ENCODE measurements around the gene ZMAT5. TPM values are rescaled to one million over a fixed set of nuclear protein-coding genes. Genes with fewer than 3 reads are reported as not detected.
A peak's percentile ranks its signal among the peaks of the same experiment; 100 is the strongest.

Gene ZMAT5
- total and polyA plus RNA-seq, 9 of the 15 experiments (the other 6 are each of a cell fraction or from before 2014, with no cell fraction given): 2.0 to 25.2 (median 11.9) TPM

- TF ChIP-seq ZNF318 (IDR thresholded peaks at IDR 0.05; ENCODE audit: borderline replicate concordance in 1 of 2, low read depth in 1 of 2) (no peak), SAP30 (IDR thresholded peaks at IDR 0.05; ENCODE audit: borderline replicate concordance, insufficient read depth, low read depth, low read length, poor library complexity, severe bottlenecking) (peak; percentile 17), RBM25 (IDR thresholded peaks at IDR 0.05; ENCODE audit: low read depth, low read length, severe bottlenecking) (no peak), SMARCA4 (IDR thresholded peaks at IDR 0.05) (0 out of 2 replicates have a peak, but pooled peaks have one; percentile 9), ZNF175 (CRISPR knock-in tag; IDR thresholded peaks at IDR 0.05; ENCODE audit: low read depth) (0 out of 2 replicates have a peak, but pooled peaks have one; percentile 27), MLLT1 (IDR thresholded peaks at IDR 0.05) (no peak), HOMEZ (CRISPR knock-in tag; IDR thresholded peaks at IDR 0.05) (no peak), BHLHE40 (IDR thresholded peaks at IDR 0.05; ENCODE audit: low read length) (no peak), TBP (optimal IDR thresholded peaks at IDR 0.05; ENCODE audit: low read depth, low read length) (peak; percentile 85), SREBF1 (IDR thresholded peaks at IDR 0.05; ENCODE audit: borderline replicate concordance, low read depth, low read length) (no peak), TFAP4 (CRISPR knock-in tag; IDR thresholded peaks at IDR 0.05; ENCODE audit: borderline replicate concordance) (peak; percentile 54; the same call in 1 of the 2 replicates), TAF9B (IDR thresholded peaks at IDR 0.05; ENCODE audit: partially characterized antibody) (peak; percentile 91), RCOR1 (IDR thresholded peaks at IDR 0.05; ENCODE audit: borderline replicate concordance in 1 of 2, low read depth in 2 of 2, low read length in 2 of 2) (no peak)
These were observed 604 bp upstream of the ZMAT5 start, which contains the start of gene UQCR10 (continued) for GRCh38 chr22:29767171-29768051.
